K562 (cell line): ENCODE data around the gene CDC6. TPM values are rescaled to one million over a fixed set of nuclear protein-coding genes. Genes with fewer than 3 reads are reported as not detected.

ENCODE experiments used
- CCNT2 ChIP-seq: IDR thresholded peaks from 2 replicates; pipeline ENCODE4 v1.6.1; 2011; ENCODE audit warnings: borderline replicate concordance, low read depth, mild to moderate bottlenecking, moderate library complexity, mixed read lengths, low read length; ENCODE audit not compliant: insufficient read length; ENCODE audit errors: extremely low read depth
- FOXK2 ChIP-seq, 2 experiments: fragments of 450-650 bp; IDR thresholded peaks in 1 of 2; conservative IDR thresholded peaks in 1 of 2; 2 replicates each; pipeline ENCODE4 v1.6.1; 2016; ENCODE audit warnings: low read depth in 2 of 2, mild to moderate bottlenecking in 1 of 2
- GABPA ChIP-seq: fragments of 200-800 bp; sonication (Bioruptor generic); conservative IDR thresholded peaks from 2 replicates; pipeline ENCODE4 v1.6.1; 2016; ENCODE audit warnings: low read depth, missing genetic modification characterization, missing compliant biosample characterization
- JUN ChIP-seq, 2 experiments: sonication (generic) in 1 of 2; formaldehyde crosslinking in 1 of 2; IDR thresholded peaks; 2 replicates each; pipeline versions ENCODE4 v1.6.1 to v1.8.0; 2012 to 2022; ENCODE audit warnings: borderline replicate concordance in 2 of 2, mild to moderate bottlenecking in 2 of 2, improper control_type of control experiment in 1 of 2, low read depth in 1 of 2, low read length in 1 of 2, missing genetic modification reagents in 1 of 2
- L3MBTL2 ChIP-seq: fragments of 450-650 bp; IDR thresholded peaks from 2 replicates; pipeline ENCODE4 v1.6.1; 2016; ENCODE audit warnings: mild to moderate bottlenecking, moderate library complexity
- MEIS2 ChIP-seq: fragments of 450-650 bp; IDR thresholded peaks from 2 replicates; pipeline ENCODE4 v1.6.1; 2014; ENCODE audit warnings: mild to moderate bottlenecking; ENCODE audit not compliant: partially characterized antibody
- NBN ChIP-seq: fragments of 450-650 bp; IDR thresholded peaks from 2 replicates; pipeline ENCODE4 v1.6.1; 2016; ENCODE audit warnings: low read depth, mild to moderate bottlenecking
- NCOA4 ChIP-seq: fragments of 450-650 bp; IDR thresholded peaks from 2 replicates; pipeline ENCODE4 v1.6.1; 2018; ENCODE audit warnings: mild to moderate bottlenecking; ENCODE audit not compliant: partially characterized antibody
- PURB ChIP-seq: sonication (generic); formaldehyde crosslinking; IDR thresholded peaks from 2 replicates; pipeline ENCODE4 v1.9.0; 2021; ENCODE audit warnings: low read depth, mild to moderate bottlenecking, missing genetic modification reagents
- RNF2 ChIP-seq: sonication (generic); IDR thresholded peaks from 2 replicates; pipeline ENCODE4 v1.6.1; 2016
- SETDB1 ChIP-seq: IDR thresholded peaks from one replicate; pipeline ENCODE4 v1.6.1; 2012; ENCODE audit warnings: low read length, control low read depth, inconsistent platforms
- THRA ChIP-seq: fragments of 450-650 bp; IDR thresholded peaks from 2 replicates; pipeline ENCODE4 v1.6.1; 2017; ENCODE audit warnings: mild to moderate bottlenecking, moderate library complexity
- ZNF592 ChIP-seq: fragments of 450-650 bp; IDR thresholded peaks from 2 replicates; pipeline ENCODE4 v1.6.1; 2017; ENCODE audit warnings: antibody characterized with exemption, mild to moderate bottlenecking
- polyA plus RNA-seq, 8 experiments: library from polyadenylated mRNA; depleted of rRNA in 4 of 8; stranded (reverse) in 5 of 8; unstranded in 3 of 8; fragments of >200 nt; fragmentation: Nextera tagmentation in 2 of 8; fragmentation: Illumina TruSeq in 1 of 8; extraction: Ambion mirVana in 2 of 8; extraction: Trizol in 1 of 8; gene quantifications; 2 replicates each; pipeline versions ENCODE4 v1.2.1 to v1.2.3, GENCODE V29; 2011 to 2014; ENCODE audit warnings: inconsistent platforms in 1 of 8, missing spikeins in 1 of 8
- total RNA-seq, 7 experiments: library from RNA; depleted of rRNA in 6 of 7; stranded (reverse); fragments of >200 nt in 6 of 7; fragmentation: Illumina TruSeq in 2 of 7; extraction: Trizol in 2 of 7; gene quantifications; 2 replicates each; pipeline versions ENCODE4 v1.2.1 to v1.2.3, GENCODE V29; 2011 to 2021; ENCODE audit warnings: low replicate concordance in 1 of 7

CDC6 gene
- total and polyA plus RNA-seq, 9 of the 15 experiments (the other 6 are each of a cell fraction or from before 2014, with no cell fraction given): 29.6 to 141 (median 106) TPM

- TF ChIP-seq ZNF592 (0 out of 2 replicates have a peak, but pooled peaks have one; percentile 29), L3MBTL2 (peak; percentile 87), PURB (CRISPR knock-in tag) (no peak), NBN (no peak), MEIS2 (peak; percentile 4), CCNT2 (peak; percentile 70), FOXK2 (conservative IDR thresholded peaks at IDR 0.05 in 1 of 2, IDR thresholded peaks at IDR 0.05 in 1 of 2; ENCODE audit: low read depth in 2 of 2) (peak in 1 of 2 experiments; percentile 47; a peak in 1 of 4 replicates), GABPA (0 out of 2 replicates have a peak, but pooled peaks have one; percentile 18), RNF2 (0 out of 2 replicates have a peak, but pooled peaks have one; percentile 28), NCOA4 (no peak), THRA (no peak; the same call in 1 of the 2 replicates), JUN (IDR thresholded peaks at IDR 0.05; ENCODE audit: borderline replicate concordance, low read depth, low read length) (no peak; the same call in 1 of the 2 replicates), JUN (CRISPR knock-in tag; IDR thresholded peaks at IDR 0.05; ENCODE audit: borderline replicate concordance) (no peak), SETDB1 (no peak)
Observed at GRCh38 chr17:40317880-40318829, 30.5 kb downstream of the CDC6 start (continued).
